NCI-H146 (cell line): ENCODE data around the gene ACOT7.
"Not testable (repeated sequence)": the region's sequence is repeated elsewhere in the genome, so short reads cannot be mapped to it uniquely, and the experiment has no call there.

Source experiments
- DNase-seq: peaks from one replicate; lab custom pipeline; 2025; lab: John Stamatoyannopoulos, UW

The ACOT7 gene

GRCh38 chr1:6396998-6397397 is 3.4 kb upstream of the ACOT7 start:
- no peak for DNase-seq

- DNase-seq = not testable (repeated sequence)
Measured at GRCh38 chr1:6395781-6396244, 2.2 kb upstream of the ACOT7 start.

GRCh38 chr1:6395130-6395529 is 1.6 kb upstream of the ACOT7 start:
- DNase-seq = not testable (repeated sequence)

- peak; percentile 25 for DNase-seq
Measured at GRCh38 chr1:6392809-6393399, 663 bp downstream of the ACOT7 start.

GRCh38 chr1:6391951-6392808 is 1.4 kb downstream of the ACOT7 start:
- peak; percentile 16 for DNase-seq

GRCh38 chr1:6389971-6390370 is 3.6 kb downstream of the ACOT7 start:
- DNase-seq = no peak

- no peak for DNase-seq
Measured at GRCh38 chr1:6386371-6386949, 7.1 kb downstream of the ACOT7 start.

GRCh38 chr1:6385488-6386191 is 7.9 kb downstream of the ACOT7 start:
- DNase-seq = no peak

- no peak for DNase-seq
Measured at GRCh38 chr1:6384962-6385361, 8.6 kb downstream of the ACOT7 start.

GRCh38 chr1:6384135-6384534 is 9.4 kb downstream of the ACOT7 start:
- DNase-seq = no peak

- DNase-seq = no peak
Measured at GRCh38 chr1:6380037-6380436, 13.5 kb downstream of the ACOT7 start.

- DNase-seq = no peak
Measured at GRCh38 chr1:6378096-6378746, 15.3 kb downstream of the ACOT7 start.

- DNase-seq = peak; percentile 75
Measured at GRCh38 chr1:6373961-6374720, 19.4 kb downstream of the ACOT7 start.

GRCh38 chr1:6372236-6372635 is 21.3 kb downstream of the ACOT7 start:
- DNase-seq = not testable (repeated sequence)

GRCh38 chr1:6370006-6370405 is 23.6 kb downstream of the ACOT7 start:
- no peak for DNase-seq

GRCh38 chr1:6367381-6368012 is 26.1 kb downstream of the ACOT7 start:
- DNase-seq = no peak

GRCh38 chr1:6365047-6365446 is 28.5 kb downstream of the ACOT7 start:
- DNase-seq = no peak

GRCh38 chr1:6363085-6363884 is 30.3 kb downstream of the ACOT7 start:
- DNase-seq = peak; percentile 20

- DNase-seq = no peak
Measured at GRCh38 chr1:6361124-6361775, 32.3 kb downstream of the ACOT7 start.
